OCI-LY3 (cell line): ENCODE measurements around the gene ARHGAP28.

Source experiments
- CTCF ChIP-seq: fragments of 200-600, 300-600 bp; sonication (generic); IDR thresholded peaks from 2 replicates; pipeline ENCODE4 v1.5.1; 2014; ENCODE audit warnings: antibody characterized with exemption, low read length, low read depth
- EZH2phosphoT487 ChIP-seq: fragments of 200-600 bp; shearing (Covaris generic); IDR thresholded peaks from 2 replicates; pipeline ENCODE4 v1.6.1; 2018; ENCODE audit warnings: antibody characterized with exemption, mixed run types, low read depth

- TF ChIP-seq CTCF: no peak
- TF ChIP-seq EZH2phosphoT487: no peak
These were observed 14.5 kb downstream of the ARHGAP28 start for GRCh38 chr18:6743999-6744398.
